ENCODE data around the gene TSPAN18.
"Not testable (repeated sequence)": the region's sequence is repeated elsewhere in the genome, so short reads cannot be mapped to it uniquely, and the experiment has no call there.

Gene TSPAN18

GRCh38 chr11:44859528-44859925 lies 132.8 kb downstream of the TSPAN18 start:
- in situ Hi-C loops (cut with MboI; ENCODE audit: low sequenced_read_pairs), result no loop called here

GRCh38 chr11:44860346-44860745 lies 133.6 kb downstream of the TSPAN18 start:
- in situ Hi-C loops (cut with MboI; ENCODE audit: low sequenced_read_pairs), result no loop called here

- in situ Hi-C loops (cut with MboI; ENCODE audit: low sequenced_read_pairs), result no loop called here
These were observed 135.2 kb downstream of the TSPAN18 start for GRCh38 chr11:44861849-44862557.

- in situ Hi-C loops (cut with MboI; ENCODE audit: low sequenced_read_pairs), result no loop called here
These were observed 135.9 kb downstream of the TSPAN18 start for GRCh38 chr11:44862558-44863101.

GRCh38 chr11:44863231-44863630 lies 136.5 kb downstream of the TSPAN18 start:
- in situ Hi-C loops (cut with MboI; ENCODE audit: low sequenced_read_pairs), result no loop called here

- in situ Hi-C loops (cut with MboI; ENCODE audit: low sequenced_read_pairs), result no loop called here
These were observed 139.1 kb downstream of the TSPAN18 start for GRCh38 chr11:44865866-44866272.

GRCh38 chr11:44866286-44866685 lies 139.5 kb downstream of the TSPAN18 start:
- in situ Hi-C loops (cut with MboI; ENCODE audit: low sequenced_read_pairs), result no loop called here

- in situ Hi-C loops (cut with MboI; ENCODE audit: low sequenced_read_pairs), result no loop called here
These were observed 141.3 kb downstream of the TSPAN18 start for GRCh38 chr11:44868021-44868420.

GRCh38 chr11:44868455-44869421 lies 142.0 kb downstream of the TSPAN18 start:
- in situ Hi-C loops (cut with MboI; ENCODE audit: low sequenced_read_pairs), result no loop called here

GRCh38 chr11:44870181-44870580 lies 143.4 kb downstream of the TSPAN18 start:
- in situ Hi-C loops (cut with MboI; ENCODE audit: low sequenced_read_pairs), result no loop called here

- in situ Hi-C loops (cut with MboI; ENCODE audit: low sequenced_read_pairs), result no loop called here
These were observed 143.9 kb downstream of the TSPAN18 start for GRCh38 chr11:44870615-44871176.

- in situ Hi-C loops (cut with MboI; ENCODE audit: low sequenced_read_pairs), result not testable (repeated sequence)
These were observed 144.9 kb downstream of the TSPAN18 start for GRCh38 chr11:44871682-44872081.

GRCh38 chr11:44872556-44872955 lies 145.8 kb downstream of the TSPAN18 start:
- in situ Hi-C loops (cut with MboI; ENCODE audit: low sequenced_read_pairs), result no loop called here

- in situ Hi-C loops (cut with MboI; ENCODE audit: low sequenced_read_pairs), result no loop called here
These were observed 146.8 kb downstream of the TSPAN18 start for GRCh38 chr11:44873537-44873936.

GRCh38 chr11:44874284-44874683 lies 147.5 kb downstream of the TSPAN18 start:
- in situ Hi-C loops (cut with MboI; ENCODE audit: low sequenced_read_pairs), result no loop called here

GRCh38 chr11:44875037-44875436 lies 148.3 kb downstream of the TSPAN18 start:
- in situ Hi-C loops (cut with MboI; ENCODE audit: low sequenced_read_pairs), result no loop called here

- in situ Hi-C loops (cut with MboI; ENCODE audit: low sequenced_read_pairs), result no loop called here
These were observed 149.5 kb downstream of the TSPAN18 start for GRCh38 chr11:44876194-44876723.

- in situ Hi-C loops (cut with MboI; ENCODE audit: low sequenced_read_pairs), result no loop called here
These were observed 150.1 kb downstream of the TSPAN18 start for GRCh38 chr11:44876906-44877305.

- in situ Hi-C loops (cut with MboI; ENCODE audit: low sequenced_read_pairs), result no loop called here
These were observed 151.1 kb downstream of the TSPAN18 start for GRCh38 chr11:44877571-44878497.

GRCh38 chr11:44878711-44879110 lies 151.9 kb downstream of the TSPAN18 start:
- in situ Hi-C loops (cut with MboI; ENCODE audit: low sequenced_read_pairs), result no loop called here
